Parathyroid adenoma (tissue), 2 donors: Measurements from ENCODE around the gene EIF4B.
A peak's percentile ranks its signal among the peaks of the same experiment; 100 is the strongest.

Experiments
- H2AFZ ChIP-seq: fragments of 300-600 bp; sonication (generic); one replicate; pipeline ENCODE4 v1.7.0; 2017; ENCODE audit warnings: antibody characterized with exemption, mild to moderate bottlenecking
- H3K27ac ChIP-seq: fragments of 300-600 bp; sonication (generic); one replicate; pipeline ENCODE4 v1.7.0; 2017
- H3K27me3 ChIP-seq: fragments of 300-600 bp; sonication (generic); one replicate; pipeline ENCODE4 v1.7.0; 2017; ENCODE audit warnings: low read length; ENCODE audit not compliant: control insufficient read depth, insufficient read depth
- H3K36me3 ChIP-seq: fragments of 300-600 bp; sonication (generic); one replicate; pipeline ENCODE4 v1.7.0; 2017; ENCODE audit warnings: low read length; ENCODE audit not compliant: control insufficient read depth, insufficient read depth
- H3K4me1 ChIP-seq: fragments of 300-600 bp; sonication (generic); one replicate; pipeline ENCODE4 v1.7.0; 2017; ENCODE audit warnings: control low read depth
- H3K4me2 ChIP-seq: fragments of 300-600 bp; sonication (generic); one replicate; pipeline ENCODE4 v1.7.0; 2017; ENCODE audit warnings: low read length
- H3K4me3 ChIP-seq: fragments of 300-600 bp; sonication (generic); one replicate; pipeline ENCODE4 v1.7.0; 2017; ENCODE audit warnings: low read depth, low read length
- H3K79me2 ChIP-seq: fragments of 300-600 bp; sonication (generic); one replicate; pipeline ENCODE4 v1.7.0; 2017; ENCODE audit warnings: control low read depth
- H3K9ac ChIP-seq: fragments of 300-600 bp; sonication (generic); one replicate; pipeline ENCODE4 v1.7.0; 2017; ENCODE audit warnings: mild to moderate bottlenecking
- H3K9me3 ChIP-seq: fragments of 300-600 bp; sonication (generic); one replicate; pipeline ENCODE4 v1.7.0; 2017; ENCODE audit warnings: low read length; ENCODE audit not compliant: control insufficient read depth
- TF ChIP-seq, protein P1 (sequence below): fragments of 300-600 bp; sonication (generic); IDR thresholded peaks from one replicate; pipeline ENCODE4 v1.7.0; 2017; ENCODE audit warnings: antibody characterized with exemption, mild to moderate bottlenecking
- donor health status: primary hyperparathyroidism.

The EIF4B gene, protein sequence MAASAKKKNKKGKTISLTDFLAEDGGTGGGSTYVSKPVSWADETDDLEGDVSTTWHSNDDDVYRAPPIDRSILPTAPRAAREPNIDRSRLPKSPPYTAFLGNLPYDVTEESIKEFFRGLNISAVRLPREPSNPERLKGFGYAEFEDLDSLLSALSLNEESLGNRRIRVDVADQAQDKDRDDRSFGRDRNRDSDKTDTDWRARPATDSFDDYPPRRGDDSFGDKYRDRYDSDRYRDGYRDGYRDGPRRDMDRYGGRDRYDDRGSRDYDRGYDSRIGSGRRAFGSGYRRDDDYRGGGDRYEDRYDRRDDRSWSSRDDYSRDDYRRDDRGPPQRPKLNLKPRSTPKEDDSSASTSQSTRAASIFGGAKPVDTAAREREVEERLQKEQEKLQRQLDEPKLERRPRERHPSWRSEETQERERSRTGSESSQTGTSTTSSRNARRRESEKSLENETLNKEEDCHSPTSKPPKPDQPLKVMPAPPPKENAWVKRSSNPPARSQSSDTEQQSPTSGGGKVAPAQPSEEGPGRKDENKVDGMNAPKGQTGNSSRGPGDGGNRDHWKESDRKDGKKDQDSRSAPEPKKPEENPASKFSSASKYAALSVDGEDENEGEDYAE

DNA sequence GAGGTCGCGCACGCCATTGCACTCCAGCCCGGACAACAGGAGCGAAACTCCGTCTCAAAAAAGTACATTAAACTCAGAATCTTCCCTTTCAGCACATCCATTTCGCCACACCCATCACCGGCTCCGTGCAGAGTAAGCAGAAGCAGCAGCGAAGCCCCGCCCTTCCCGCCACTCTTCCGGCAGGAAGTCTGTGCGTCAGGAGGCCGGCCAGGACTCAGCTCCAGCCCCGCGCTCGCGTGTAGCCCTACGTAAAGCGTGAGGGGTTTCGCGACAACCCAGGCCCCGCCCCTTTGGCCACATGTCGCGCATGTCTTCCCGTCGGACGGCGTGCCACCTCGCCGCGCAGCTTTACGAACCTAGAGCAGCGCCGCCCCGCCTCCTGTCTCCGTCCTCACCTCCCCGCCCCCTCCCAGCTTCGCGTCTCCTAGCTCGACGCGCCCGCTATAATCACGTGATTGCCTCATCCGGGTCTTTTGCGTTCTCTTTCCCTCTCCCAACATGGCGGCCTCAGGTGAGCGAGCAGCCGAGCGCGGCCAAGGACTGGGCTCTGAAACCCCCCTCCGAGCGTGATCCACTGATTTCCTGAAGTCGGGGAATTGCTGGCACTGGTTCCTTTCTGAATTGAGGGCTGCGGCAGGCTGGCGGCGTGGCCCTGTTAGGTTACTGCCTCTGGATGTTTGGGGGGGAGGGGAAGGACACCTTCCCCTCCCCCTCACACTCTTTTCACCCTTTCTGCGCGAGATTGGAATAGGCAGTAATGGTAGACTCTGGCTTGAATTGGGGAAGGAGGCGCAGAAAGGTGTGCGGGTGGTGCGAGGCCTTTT is at the start of gene EIF4B:
TSS of gene EIF4B (plus strand) at position 471 of the 824 bp plus-strand sequence. CDS start at position 499, 28 bp downstream.
- H3K36me3 ChIP-seq, result no peaks in the 10 kb centered on the region
- TF ChIP-seq, protein P1, sequence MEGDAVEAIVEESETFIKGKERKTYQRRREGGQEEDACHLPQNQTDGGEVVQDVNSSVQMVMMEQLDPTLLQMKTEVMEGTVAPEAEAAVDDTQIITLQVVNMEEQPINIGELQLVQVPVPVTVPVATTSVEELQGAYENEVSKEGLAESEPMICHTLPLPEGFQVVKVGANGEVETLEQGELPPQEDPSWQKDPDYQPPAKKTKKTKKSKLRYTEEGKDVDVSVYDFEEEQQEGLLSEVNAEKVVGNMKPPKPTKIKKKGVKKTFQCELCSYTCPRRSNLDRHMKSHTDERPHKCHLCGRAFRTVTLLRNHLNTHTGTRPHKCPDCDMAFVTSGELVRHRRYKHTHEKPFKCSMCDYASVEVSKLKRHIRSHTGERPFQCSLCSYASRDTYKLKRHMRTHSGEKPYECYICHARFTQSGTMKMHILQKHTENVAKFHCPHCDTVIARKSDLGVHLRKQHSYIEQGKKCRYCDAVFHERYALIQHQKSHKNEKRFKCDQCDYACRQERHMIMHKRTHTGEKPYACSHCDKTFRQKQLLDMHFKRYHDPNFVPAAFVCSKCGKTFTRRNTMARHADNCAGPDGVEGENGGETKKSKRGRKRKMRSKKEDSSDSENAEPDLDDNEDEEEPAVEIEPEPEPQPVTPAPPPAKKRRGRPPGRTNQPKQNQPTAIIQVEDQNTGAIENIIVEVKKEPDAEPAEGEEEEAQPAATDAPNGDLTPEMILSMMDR, result no peak
- H3K4me3 ChIP-seq, result peak within 1 kb of the TSS; percentile 88
- no peaks in the 10 kb centered on the region for H3K27me3 ChIP-seq
- peak within 1 kb of the TSS; percentile 92 for H3K27ac ChIP-seq
- peaks cover 10% of the 10 kb centered on the region for H3K4me1 ChIP-seq
- peak within 1 kb of the TSS; percentile 88 for H2AFZ ChIP-seq
- no peaks in the 10 kb centered on the region for H3K9me3 ChIP-seq
- H3K4me2 ChIP-seq, result peak within 1 kb of the TSS; percentile 91
- H3K9ac ChIP-seq, result peak within 1 kb of the TSS; percentile 63
- H3K79me2 ChIP-seq, result peaks cover 34% of the 10 kb centered on the region

DNA sequence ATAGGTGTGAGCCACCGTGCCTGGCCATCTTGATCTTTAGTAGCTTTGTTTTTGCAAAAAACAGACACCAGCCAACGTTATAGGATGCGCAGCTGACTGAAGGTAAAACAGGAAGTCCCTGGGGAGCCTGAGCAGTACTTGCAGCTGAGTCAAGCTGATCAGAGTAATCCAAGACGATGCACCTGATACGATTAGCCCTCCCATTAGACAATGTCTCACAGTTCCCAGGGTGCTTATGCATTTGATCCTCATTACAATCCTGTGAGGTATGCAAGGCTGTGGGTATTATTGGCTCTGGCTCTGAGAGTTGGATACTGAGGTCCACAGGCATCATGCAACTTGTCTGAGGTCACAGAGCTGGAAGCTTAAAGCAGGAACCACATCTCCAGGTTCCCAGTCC is 49.3 kb upstream of the EIF4B start:
- TF ChIP-seq, protein P1, result no peak
- Histone ChIP-seq H3K79me2 (no peaks in the 10 kb centered on the region), H3K9me3 (no peaks in the 10 kb centered on the region), H3K4me3 (no peak overlapping the region), H3K27me3 (no peaks in the 10 kb centered on the region), H3K36me3 (no peaks in the 10 kb centered on the region), H3K4me1 (peaks cover 3% of the 10 kb centered on the region), H3K9ac (no peak overlapping the region), H3K4me2 (no peak overlapping the region), H2AFZ (no peak overlapping the region), H3K27ac (no peak overlapping the region)

DNA sequence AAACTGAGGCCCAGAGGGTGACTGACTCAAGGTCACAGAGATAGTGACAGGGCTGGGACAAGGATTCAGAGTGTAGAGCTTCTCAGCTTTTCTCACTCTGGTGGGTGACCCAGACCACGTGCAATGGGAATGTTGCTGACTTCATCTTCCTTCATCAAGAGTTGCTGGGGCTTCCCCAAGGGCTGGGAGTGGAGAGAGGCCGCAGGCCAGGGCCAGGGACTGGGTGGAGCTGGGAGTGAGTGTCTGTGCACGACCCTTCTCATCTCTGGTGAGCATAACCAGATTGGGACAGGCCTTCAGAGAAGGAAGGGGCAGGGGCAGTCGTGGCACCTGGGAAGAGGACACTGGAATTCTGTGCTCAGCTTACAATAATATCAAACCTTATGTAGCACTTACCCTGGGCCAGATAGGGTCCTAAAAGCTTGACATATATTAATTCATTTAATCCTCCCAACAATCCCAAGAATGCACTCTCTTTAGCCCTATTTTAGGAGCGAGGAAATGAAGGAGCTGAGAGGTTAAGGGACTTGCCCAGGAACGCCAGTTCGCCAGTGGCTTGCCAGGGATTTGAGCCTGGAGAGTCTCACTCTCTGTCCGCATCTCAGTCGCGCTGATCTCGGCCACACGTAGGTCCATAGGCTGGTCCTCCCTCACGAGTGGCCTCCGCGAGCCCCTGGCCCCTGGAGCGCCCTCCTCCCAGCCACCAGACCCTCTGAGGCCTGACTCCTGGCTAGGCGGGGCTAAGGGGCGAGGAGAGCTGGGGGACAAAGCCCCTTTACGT is 41.5 kb upstream of the EIF4B start:
- Histone ChIP-seq H3K79me2 (no peaks in the 10 kb centered on the region), H3K4me2 (peak overlapping the region; percentile 72), H3K4me3 (no peak overlapping the region), H3K9ac (no peak overlapping the region), H3K36me3 (no peaks in the 10 kb centered on the region), H3K4me1 (no peaks in the 10 kb centered on the region), H3K27ac (no peak overlapping the region), H2AFZ (peak overlapping the region; percentile 63), H3K27me3 (no peaks in the 10 kb centered on the region), H3K9me3 (no peaks in the 10 kb centered on the region)
- TF ChIP-seq, protein P1, result no peak

DNA sequence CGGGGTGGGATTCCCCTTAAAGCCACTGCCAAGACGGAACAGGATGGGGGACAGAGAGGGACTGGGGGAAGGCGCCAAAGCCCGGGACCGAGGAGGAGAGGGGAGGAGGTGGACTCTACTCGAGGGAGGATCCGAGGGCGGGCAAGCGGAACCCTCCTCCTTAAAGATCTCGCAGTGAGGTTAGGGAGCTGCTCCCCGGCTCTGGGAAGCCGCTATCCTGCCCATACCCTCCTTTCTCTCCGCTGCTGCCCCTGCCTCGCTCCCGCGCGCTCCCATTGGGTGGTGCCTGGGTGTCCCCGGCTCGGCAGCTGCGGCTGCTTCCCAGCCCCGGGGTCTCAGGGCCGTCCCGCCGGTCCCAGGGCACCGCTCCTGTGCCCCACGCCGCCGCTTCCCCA is 40.9 kb upstream of the EIF4B start:
- H3K4me2 ChIP-seq, result peak overlapping the region; percentile 72
- no peaks in the 10 kb centered on the region for H3K79me2 ChIP-seq
- H3K36me3 ChIP-seq, result no peaks in the 10 kb centered on the region
- no peak overlapping the region for H3K27ac ChIP-seq
- TF ChIP-seq, protein P1, result no peak
- no peaks in the 10 kb centered on the region for H3K4me1 ChIP-seq
- no peak overlapping the region for H3K9ac ChIP-seq
- no peaks in the 10 kb centered on the region for H3K9me3 ChIP-seq
- no peaks in the 10 kb centered on the region for H3K27me3 ChIP-seq
- H3K4me3 ChIP-seq, result peak overlapping the region; percentile 4
- H2AFZ ChIP-seq, result peak overlapping the region; percentile 63
